Mucosa of descending colon (tissue), 3 donors: ENCODE data around the gene USP36. TPM values are rescaled to one million over a fixed set of nuclear protein-coding genes. Genes with fewer than 3 reads are reported as not detected.
"Not testable (repeated sequence)": the region's sequence is repeated elsewhere in the genome, so short reads cannot be mapped to it uniquely, and the experiment has no call there.

Experiments used
- ATAC-seq: fragments of 200-7000 bp; cut with Tn5 transposase; one replicate; pipeline ENCODE4 v1.9.1; 2020; ENCODE audit warnings: mild to moderate bottlenecking, moderate library complexity
- DNase-seq, 3 donors: peaks; one replicate each; pipeline ENCODE4 v3.0.0-alpha.2; 2020
- H3K36me3 ChIP-seq: fragments of 200-600 bp; one replicate; pipeline ENCODE4 v1.8.0; 2021; ENCODE audit warnings: low read depth, mild to moderate bottlenecking
- H3K4me1 ChIP-seq: fragments of 200-600 bp; one replicate; pipeline ENCODE4 v1.8.0; 2021; ENCODE audit warnings: low read depth, mild to moderate bottlenecking
- H3K4me3 ChIP-seq: fragments of 200-600 bp; one replicate; pipeline ENCODE4 v1.8.0; 2021; ENCODE audit warnings: mild to moderate bottlenecking
- H3K9me3 ChIP-seq: fragments of 200-600 bp; one replicate; pipeline ENCODE4 v1.8.0; 2021; ENCODE audit warnings: mild to moderate bottlenecking
- intact Hi-C, 2 donors: fragments of 100-400 bp; cut with DNase I in 1 of 2; cut with micrococcal nuclease in 1 of 2; formaldehyde crosslinking; loops; one replicate each; pipeline versions ENCODE4 v1.11.0 to v1.11.1; 2022; cut with DNase I, micrococcal nuclease
- long read RNA-seq, 2 donors: library from polyadenylated mRNA; unstranded; transcript quantifications; one replicate each; pipeline ENCODE4 v2.0.0, GENCODE V29; 2019 to 2021
- total RNA-seq, 3 donors: library from RNA; stranded (reverse); fragmentation: NEBNext Ultra II Directional in 2 of 3; extraction: Animal tissue kit (Norgen Biotek cat#: 25700) in 2 of 3; gene quantifications; one replicate each; pipeline versions ENCODE4 v1.2.1 to v1.2.4, GENCODE V29; 2021 to 2023
- TF ChIP-seq, protein P1 (sequence below): fragments of 200-600 bp; IDR thresholded peaks from one replicate; pipeline ENCODE4 v1.8.0; 2022; ENCODE audit warnings: antibody characterized with exemption, mild to moderate bottlenecking
- donor health status: DM: no; HTN: no; CAD: no; lungs with moderate emphysema.
- donor health status: DM: no; HTN: no; CAD: no.
- donor health status: DM: no; HTN: yes; CAD: no.

Gene USP36
- 10 to 100 TPM; 36.0 to 67.7 (median 41.4) TPM for total RNA-seq
- long read RNA-seq, donor 1, partial matches to known transcripts = 4 of 11 reads
- long read RNA-seq, donor 1, other reads (novel, unspliced or antisense) = 7 of 11 reads
- long read RNA-seq, donor 2, partial matches to known transcripts = 2 of 4 reads
- long read RNA-seq, donor 2, other reads (novel, unspliced or antisense) = 2 of 4 reads

DNA sequence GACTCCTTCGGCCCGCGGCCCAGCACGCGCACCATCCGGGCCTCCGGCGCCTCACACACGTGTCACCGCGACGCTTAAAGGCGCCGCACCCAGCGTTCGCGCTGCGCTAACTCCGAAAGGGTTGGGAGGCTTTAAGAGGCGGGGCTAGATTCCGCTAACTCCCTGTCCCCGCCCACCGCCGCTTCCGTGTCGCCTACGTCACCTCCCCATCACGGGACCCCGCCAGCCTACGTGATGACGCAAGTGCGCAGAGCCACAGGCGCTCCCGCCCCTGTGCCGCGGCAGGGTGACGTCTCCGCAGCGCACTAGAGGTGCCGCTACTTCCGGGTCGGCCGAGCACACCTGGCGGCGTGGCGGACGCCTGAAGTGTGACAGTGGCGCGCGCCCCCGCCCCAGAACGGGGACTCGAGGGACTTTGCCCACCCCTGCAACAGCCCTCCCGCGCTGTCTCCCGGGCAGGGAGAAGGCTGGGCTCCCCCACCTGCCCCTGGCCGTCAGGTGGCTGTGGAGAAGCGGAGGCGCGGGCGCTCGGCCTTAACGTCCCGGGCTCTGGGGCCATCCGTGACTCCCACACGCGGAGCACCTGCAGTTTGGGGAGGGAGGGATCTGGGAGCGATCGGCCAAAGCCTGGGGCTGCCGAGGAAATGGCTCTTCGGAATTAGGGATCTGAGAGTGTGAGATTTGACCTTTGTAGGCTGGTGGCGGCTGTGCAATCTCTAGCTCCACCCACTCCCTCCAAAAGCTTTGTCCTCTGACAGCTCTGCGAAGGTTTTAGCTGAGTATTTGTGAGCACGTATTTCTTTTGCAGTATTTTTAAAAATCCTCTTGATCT lies at the start of gene USP36:
Gene USP36 (minus strand): TSS at position 35 of the 832 bp plus-strand sequence. CDS start 4,451 bp downstream, outside the sequence.
- intact Hi-C loops = no loop called here
- H3K4me1 ChIP-seq = peaks cover 13% of the 10 kb centered on the region

DNA sequence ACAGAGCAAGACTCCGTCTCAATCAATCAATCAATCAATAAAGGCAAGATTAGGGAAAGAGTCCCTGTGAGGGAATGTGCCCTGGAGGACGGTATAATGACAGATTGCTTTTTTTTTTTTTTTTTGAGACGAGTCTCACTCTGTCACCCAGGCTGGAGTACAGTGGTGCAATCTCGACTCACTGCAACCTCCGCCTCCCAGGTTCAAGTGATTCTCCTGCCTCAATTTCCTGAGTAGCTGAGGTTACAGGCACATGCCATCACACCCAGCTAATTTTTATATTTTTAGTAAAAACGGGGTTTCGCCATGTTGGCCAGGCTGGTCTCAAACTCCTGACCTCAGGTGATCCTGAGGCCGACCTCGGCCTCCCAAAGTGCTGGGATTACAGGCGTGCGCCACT lies 49.5 kb upstream of the USP36 start:
- intact Hi-C loops, DNase-seq, ATAC-seq, H3K4me3 ChIP-seq, H3K36me3 ChIP-seq, H3K9me3 ChIP-seq: not testable (repeated sequence)
- peaks cover 11% of the 10 kb centered on the region for H3K4me1 ChIP-seq

More for the DNA sequence above, at the start of gene USP36:
- TF ChIP-seq, protein P1, sequence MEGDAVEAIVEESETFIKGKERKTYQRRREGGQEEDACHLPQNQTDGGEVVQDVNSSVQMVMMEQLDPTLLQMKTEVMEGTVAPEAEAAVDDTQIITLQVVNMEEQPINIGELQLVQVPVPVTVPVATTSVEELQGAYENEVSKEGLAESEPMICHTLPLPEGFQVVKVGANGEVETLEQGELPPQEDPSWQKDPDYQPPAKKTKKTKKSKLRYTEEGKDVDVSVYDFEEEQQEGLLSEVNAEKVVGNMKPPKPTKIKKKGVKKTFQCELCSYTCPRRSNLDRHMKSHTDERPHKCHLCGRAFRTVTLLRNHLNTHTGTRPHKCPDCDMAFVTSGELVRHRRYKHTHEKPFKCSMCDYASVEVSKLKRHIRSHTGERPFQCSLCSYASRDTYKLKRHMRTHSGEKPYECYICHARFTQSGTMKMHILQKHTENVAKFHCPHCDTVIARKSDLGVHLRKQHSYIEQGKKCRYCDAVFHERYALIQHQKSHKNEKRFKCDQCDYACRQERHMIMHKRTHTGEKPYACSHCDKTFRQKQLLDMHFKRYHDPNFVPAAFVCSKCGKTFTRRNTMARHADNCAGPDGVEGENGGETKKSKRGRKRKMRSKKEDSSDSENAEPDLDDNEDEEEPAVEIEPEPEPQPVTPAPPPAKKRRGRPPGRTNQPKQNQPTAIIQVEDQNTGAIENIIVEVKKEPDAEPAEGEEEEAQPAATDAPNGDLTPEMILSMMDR = no peak
- H3K9me3 ChIP-seq = no peaks in the 10 kb centered on the region
- peaks cover 3% of the 10 kb centered on the region for H3K36me3 ChIP-seq
- peak within 1 kb of the TSS; percentile 78 for H3K4me3 ChIP-seq
- peak; percentile 100 for DNase-seq
- peak; percentile 92 for ATAC-seq

DNA sequence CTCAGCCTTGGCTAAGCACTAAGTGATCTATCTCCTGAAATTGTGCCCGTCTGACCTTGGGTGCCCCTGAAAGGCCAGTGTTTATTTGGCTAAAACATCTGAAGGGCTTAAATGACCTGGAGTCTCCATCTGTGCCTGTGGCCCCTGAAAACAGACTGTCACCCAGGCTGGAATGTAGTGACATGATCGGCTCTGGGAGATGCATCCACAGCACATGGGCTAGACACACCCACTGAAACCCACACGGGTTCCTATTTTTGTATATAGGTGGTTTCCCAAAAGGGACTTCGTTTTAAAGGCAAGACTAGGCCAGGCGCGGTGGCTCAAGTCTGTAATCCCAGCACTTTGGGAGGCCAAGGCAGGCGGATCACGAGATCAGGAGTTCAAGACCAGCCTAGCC lies 48.9 kb upstream of the USP36 start:
- TF ChIP-seq, protein P1 = no peak
- Histone ChIP-seq H3K4me1 (peaks cover 13% of the 10 kb centered on the region), H3K4me3 (no peak overlapping the region), H3K36me3 (no peaks in the 10 kb centered on the region), H3K9me3 (no peaks in the 10 kb centered on the region)
- peak; percentile 49 for ATAC-seq
- peak in 1 of 3 donors; percentile 44 for DNase-seq
- intact Hi-C loops = no loop called here

DNA sequence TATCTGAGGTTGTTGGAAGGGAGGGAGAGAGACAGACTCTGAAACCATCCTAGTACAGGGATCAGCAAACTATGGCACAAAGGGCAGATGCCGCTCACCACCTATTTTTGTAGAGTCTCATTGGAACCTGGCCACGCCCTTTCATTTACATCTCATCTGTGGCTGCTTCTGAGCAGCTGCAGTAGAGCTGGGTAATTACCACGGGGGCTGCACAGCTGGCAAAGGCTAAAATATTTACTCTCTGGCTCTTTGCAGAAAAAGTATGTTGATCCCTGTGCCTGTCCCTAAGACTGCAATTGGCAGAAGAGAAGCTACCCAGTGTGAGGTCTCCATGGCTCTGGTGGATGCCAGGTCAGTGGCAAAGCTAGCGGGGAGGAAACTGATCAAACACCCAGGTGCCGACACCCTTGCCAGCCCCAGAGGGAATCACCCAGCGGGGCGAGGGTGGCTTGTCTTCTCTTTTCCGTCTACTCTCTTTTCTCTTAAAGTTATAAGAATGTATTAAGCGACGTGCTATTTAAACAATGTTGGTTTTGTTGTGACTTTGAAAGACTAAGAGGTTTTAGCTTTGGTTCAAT lies 48.4 kb upstream of the USP36 start:
- Histone ChIP-seq H3K4me1 (peaks cover 18% of the 10 kb centered on the region), H3K36me3 (no peaks in the 10 kb centered on the region), H3K4me3 (no peak overlapping the region), H3K9me3 (no peaks in the 10 kb centered on the region)
- TF ChIP-seq, protein P1 = no peak
- intact Hi-C loops = no loop called here
- no peak for ATAC-seq
- DNase-seq = no peak

DNA sequence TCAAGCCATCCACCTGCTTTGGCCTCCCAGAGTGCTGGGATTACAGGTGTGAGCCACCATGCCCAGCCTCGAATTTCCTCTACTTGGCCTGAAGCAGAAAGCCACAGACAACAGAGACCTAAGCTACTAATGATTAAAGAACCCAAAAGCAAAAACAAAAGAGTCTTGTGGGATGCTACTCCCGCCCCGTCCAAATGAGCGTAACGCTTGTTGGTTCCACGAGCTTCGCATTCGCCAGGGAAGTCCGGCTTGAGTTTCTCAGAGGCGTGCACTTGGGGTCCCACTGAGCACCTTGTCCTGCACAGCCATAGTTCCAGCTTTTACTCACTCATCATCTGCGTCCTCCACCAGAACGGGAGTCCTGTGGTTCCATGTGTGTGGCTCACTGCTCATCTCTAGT lies 46.3 kb upstream of the USP36 start:
- Histone ChIP-seq H3K4me3 (no peak overlapping the region), H3K9me3 (no peaks in the 10 kb centered on the region), H3K36me3 (no peaks in the 10 kb centered on the region), H3K4me1 (peaks cover 14% of the 10 kb centered on the region)
- intact Hi-C loops = no loop called here
- no peak for DNase-seq
- TF ChIP-seq, protein P1 = no peak
- ATAC-seq = no peak

DNA sequence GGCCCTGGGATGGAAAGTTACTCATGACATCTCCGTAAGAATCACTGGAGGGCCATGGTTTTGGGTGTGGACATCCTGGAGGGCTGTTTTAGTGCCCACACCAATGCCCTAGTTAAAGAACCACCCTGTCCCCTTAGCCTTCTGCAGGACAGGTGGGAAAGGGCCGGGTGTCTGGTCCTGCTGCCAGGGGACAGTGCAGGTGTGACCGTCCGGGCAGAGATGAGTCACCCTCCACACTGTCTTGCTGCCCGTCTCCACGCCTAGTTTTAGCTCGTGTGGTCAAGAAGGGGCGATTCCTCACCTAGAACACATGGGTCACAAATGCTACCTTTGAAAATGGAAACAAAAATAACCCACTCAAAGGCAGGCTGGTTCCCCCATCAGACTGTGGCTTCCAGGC lies 45.3 kb upstream of the USP36 start:
- H3K9me3 ChIP-seq = no peaks in the 10 kb centered on the region
- TF ChIP-seq, protein P1 = no peak
- H3K36me3 ChIP-seq = no peaks in the 10 kb centered on the region
- intact Hi-C loops = no loop called here
- DNase-seq = no peak
- no peak overlapping the region for H3K4me3 ChIP-seq
- peak; percentile 10 for ATAC-seq
- H3K4me1 ChIP-seq = peaks cover 14% of the 10 kb centered on the region
